ENCODE data around the gene ZNF618.
"Not testable (repeated sequence)": the region's sequence is repeated elsewhere in the genome, so short reads cannot be mapped to it uniquely, and the experiment has no call there.

ZNF618 gene

GRCh38 chr9:114039484-114039883 lies 163.4 kb downstream of the ZNF618 start:
- no peak for DNase-seq (ENCODE audit: low spot score)

DNA sequence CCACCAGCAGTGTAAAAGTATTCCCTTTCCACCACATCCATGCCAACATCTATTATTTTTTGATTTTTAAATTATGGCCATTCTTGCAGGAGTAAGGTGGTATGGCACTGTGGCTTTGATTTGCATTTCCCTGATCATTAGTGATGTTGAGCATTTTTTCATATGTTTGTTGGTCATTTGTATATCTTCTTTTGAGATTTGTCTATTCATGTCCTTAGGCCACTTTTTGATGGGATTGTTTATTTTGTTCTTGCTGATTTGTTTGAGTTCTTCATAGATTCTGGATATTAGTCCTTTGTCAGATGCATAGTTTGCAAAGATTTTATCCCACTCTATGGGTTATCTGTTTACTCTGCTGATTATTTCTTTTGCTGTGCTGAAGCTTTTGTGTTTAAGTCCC lies 167.6 kb downstream of the ZNF618 start:
- not testable (repeated sequence) for DNase-seq (ENCODE audit: low spot score)

DNA sequence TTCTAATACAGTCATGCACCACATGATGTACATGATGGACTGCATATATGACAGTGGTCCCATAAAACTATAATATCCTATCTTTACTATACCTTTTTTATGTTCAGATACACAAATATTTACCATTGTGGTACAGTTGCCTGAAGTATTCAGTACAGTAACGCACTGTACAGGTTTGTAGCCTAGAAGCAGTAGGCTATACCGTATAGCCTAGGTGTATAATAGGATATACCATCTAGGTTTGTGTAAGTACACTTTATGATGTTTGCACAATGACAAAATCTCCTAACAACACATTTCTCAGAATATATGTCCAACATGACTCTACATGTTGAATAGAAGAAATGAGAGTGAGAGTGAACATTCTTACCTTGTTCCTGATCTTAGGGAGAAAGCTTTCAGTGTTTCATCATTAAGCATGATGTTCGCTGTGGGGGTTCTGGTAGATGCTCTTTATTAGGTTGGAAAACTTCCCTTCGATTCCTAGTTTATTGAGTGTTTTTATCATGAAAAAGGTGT lies 170.2 kb downstream of the ZNF618 start:
- no peak for DNase-seq (ENCODE audit: low spot score)

DNA sequence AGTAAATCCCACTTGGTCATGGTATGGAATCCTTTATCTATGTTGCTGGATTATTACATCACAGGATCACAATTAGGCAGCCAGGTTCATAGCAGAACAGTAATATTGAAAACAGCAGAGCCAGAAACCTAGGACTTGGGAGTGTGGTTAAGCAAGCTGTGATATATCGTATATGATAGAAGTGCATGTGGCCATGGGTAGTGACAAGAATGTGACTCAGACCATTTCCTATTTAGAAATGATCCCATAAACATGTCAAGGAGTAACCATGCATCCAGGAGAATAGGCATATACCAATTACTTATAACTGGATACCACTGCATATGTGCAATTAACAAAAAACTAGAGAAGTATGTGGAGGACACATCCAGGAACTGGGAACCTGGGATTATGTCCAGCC lies 170.8 kb downstream of the ZNF618 start:
- DNase-seq (ENCODE audit: low spot score) = no peak

DNA sequence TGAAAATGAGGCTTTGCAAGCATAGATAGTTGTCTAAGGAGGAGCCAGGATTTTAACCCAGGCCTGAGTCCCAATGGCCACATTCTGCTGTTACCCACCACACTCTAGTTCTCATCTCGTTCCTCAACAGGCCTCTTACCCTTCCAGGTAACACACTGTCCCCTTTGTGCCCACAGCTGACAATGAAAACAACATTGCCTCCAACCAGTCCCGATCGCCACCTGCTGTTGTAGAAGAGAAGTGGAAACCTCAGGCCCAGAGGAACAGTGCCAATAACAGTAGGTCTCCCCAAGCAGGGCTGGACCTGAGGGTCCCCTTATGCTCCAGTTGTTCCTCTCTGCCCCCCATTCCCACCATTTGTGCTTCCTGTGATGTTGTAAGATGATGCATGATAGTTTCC lies 171.6 kb downstream of the ZNF618 start:
- DNase-seq (ENCODE audit: low spot score) = no peak

DNA sequence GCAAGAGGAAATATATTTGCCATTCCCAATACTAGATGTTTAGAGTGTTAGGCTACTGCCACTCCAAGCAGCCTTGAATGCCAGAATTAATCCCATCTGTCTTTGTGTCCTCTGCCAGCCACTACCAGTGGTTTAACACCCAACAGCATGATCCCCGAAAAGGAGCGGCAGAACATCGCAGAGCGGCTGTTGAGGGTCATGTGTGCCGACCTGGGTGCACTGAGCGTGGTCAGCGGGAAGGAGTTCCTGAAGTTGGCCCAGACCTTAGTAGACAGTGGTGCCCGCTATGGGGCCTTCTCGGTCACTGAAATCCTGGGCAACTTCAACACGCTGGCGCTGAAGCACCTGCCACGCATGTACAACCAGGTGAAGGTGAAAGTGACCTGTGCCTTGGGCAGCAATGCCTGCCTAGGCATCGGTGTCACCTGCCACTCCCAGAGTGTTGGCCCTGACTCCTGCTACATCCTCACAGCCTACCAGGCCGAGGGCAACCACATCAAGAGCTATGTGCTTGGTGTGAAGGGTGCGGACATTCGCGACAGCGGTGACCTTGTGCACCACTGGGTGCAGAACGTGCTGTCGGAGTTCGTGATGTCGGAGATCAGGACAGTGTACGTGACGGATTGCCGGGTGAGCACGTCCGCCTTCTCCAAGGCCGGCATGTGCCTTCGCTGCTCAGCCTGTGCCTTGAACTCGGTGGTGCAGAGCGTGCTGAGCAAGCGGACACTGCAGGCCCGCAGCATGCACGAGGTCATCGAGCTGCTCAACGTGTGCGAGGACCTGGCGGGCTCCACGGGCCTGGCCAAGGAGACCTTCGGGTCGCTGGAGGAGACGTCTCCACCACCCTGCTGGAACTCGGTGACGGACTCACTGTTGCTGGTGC lies 172.7 kb downstream of the ZNF618 start:
- no peak for DNase-seq (ENCODE audit: low spot score)

- no peak for DNase-seq (ENCODE audit: low spot score)
Observed at GRCh38 chr9:114049441-114050225, 173.5 kb downstream of the ZNF618 start.

DNA sequence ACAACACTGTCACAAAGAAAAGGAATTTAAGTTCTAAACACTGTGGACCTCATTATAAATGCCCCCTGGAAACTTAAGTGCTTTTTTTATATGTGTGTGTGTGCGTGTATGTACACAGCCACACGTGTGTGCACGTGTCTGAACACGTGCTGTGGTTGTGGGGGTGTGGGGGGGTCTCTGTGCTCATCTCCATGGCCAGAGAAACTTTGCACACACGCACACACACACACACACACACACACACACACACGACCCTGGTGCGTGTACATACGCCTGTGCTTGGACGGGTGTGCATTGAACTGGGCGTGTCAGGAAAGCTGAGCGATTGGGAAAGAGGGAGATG lies 174.1 kb downstream of the ZNF618 start:
- no peak for DNase-seq (ENCODE audit: low spot score)

- no peak for DNase-seq (ENCODE audit: low spot score)
Observed at GRCh38 chr9:114050646-114051045, 174.5 kb downstream of the ZNF618 start.

DNA sequence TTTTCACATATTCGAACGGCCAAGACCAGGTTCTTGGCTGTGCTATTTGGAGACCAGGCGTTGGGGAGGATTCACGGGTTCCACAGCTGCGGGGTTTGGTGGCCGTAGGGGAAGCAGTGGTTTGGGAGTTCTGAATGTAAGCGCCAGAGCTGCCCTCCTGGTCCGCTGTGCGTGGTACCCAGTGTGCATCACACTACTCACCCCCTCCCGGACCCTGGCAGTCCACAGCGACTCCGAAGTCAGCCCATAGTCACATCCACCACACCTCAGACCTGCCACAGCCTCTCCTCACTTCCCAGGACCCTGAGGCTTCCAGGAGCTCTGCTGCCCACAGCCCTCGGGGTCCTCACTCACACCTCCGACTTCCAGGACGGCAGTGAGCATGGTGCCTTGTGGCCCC lies 175.2 kb downstream of the ZNF618 start:
- no peak for DNase-seq (ENCODE audit: low spot score)

GRCh38 chr9:114051706-114052105 lies 175.6 kb downstream of the ZNF618 start:
- no peak for DNase-seq (ENCODE audit: low spot score)

GRCh38 chr9:114053246-114054005 lies 177.3 kb downstream of the ZNF618 start:
- no peak for DNase-seq (ENCODE audit: low spot score)

GRCh38 chr9:114054191-114054690 lies 178.1 kb downstream of the ZNF618 start:
- no peak for DNase-seq (ENCODE audit: low spot score)

GRCh38 chr9:114055061-114055460 lies 179.0 kb downstream of the ZNF618 start:
- DNase-seq (ENCODE audit: low spot score) = no peak

GRCh38 chr9:114055894-114056293 lies 179.8 kb downstream of the ZNF618 start:
- no peak for DNase-seq (ENCODE audit: low spot score)

DNA sequence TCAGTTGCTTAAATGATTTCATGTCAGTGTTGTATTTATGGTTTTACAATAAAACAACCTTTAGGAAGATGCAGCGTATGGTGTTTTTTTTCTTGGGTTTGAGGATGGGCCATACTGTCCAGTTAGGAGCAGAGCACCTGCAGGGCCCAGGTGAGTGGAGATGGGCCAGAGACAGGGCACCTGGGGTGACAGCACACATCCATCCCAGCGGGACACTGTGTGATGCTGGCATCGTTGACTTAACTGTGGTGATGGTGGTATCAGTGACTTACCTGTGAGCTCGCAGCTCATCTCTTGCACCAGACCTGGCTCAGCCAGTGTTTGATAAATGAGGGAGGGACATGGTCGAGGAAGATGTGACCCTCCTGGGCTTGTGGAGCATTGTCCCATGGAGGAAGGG lies 180.4 kb downstream of the ZNF618 start:
- DNase-seq (ENCODE audit: low spot score) = no peak

- no peak for DNase-seq (ENCODE audit: low spot score)
Observed at GRCh38 chr9:114057161-114057885, 181.2 kb downstream of the ZNF618 start.

DNA sequence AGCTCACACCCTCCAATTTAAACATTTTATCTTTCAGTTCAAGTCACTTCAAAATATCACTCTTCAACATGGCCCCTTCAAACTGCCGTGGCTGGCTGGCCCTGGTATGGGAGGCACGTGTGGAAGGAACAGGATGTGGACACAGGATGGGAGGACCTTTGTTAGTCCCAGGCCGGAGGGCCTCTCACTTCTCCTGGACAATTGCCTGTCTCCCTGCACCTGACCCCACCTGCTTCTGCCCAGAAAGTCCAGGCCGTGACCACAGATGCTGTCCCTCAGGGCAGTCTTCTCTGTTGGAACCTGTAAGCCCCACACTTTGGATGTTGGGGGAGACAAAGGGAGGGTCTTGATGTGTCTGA lies 182.6 kb downstream of the ZNF618 start:
- no peak for DNase-seq (ENCODE audit: low spot score)

GRCh38 chr9:114059047-114059803 lies 183.1 kb downstream of the ZNF618 start:
- DNase-seq (ENCODE audit: low spot score) = no peak

GRCh38 chr9:114060070-114060469 lies 184.0 kb downstream of the ZNF618 start:
- DNase-seq (ENCODE audit: low spot score) = no peak

DNA sequence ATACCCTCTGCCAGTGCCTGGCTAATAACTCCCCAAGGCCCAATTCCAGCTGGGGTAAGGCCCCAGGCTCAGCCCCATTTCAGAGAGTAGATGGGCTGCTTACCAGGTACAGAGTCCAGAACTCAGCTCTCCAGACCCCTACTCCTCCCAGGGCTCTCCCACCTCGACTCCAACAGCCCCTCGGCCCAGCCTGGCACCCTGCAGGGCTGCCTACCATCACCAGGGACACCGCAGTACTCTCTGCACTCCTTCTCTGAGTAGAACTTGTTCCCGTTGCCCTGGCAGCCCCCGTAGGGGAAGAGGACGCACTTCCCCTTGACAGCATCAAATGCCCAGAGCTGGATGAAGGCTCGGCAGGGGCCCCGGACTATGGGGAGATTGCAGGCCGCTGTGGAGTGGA lies 184.6 kb downstream of the ZNF618 start:
- DNase-seq (ENCODE audit: low spot score) = no peak

Measured in hematopoietic multipotent progenitor cell treated with erythropoietin and hydrocortisone succinate and interleukin-3 and kit ligand, for 17 days (in vitro differentiated cells).